Left hindlimb (tissue), 1 donor: ENCODE results near the gene CCDC78.
"Not testable (repeated sequence)": the region's sequence is repeated elsewhere in the genome, so short reads cannot be mapped to it uniquely, and the experiment has no call there.

ENCODE experiments used
- DNase-seq: peaks from one replicate; pipeline ENCODE4 v3.0.0-alpha.2; 2018

The CCDC78 gene

DNA sequence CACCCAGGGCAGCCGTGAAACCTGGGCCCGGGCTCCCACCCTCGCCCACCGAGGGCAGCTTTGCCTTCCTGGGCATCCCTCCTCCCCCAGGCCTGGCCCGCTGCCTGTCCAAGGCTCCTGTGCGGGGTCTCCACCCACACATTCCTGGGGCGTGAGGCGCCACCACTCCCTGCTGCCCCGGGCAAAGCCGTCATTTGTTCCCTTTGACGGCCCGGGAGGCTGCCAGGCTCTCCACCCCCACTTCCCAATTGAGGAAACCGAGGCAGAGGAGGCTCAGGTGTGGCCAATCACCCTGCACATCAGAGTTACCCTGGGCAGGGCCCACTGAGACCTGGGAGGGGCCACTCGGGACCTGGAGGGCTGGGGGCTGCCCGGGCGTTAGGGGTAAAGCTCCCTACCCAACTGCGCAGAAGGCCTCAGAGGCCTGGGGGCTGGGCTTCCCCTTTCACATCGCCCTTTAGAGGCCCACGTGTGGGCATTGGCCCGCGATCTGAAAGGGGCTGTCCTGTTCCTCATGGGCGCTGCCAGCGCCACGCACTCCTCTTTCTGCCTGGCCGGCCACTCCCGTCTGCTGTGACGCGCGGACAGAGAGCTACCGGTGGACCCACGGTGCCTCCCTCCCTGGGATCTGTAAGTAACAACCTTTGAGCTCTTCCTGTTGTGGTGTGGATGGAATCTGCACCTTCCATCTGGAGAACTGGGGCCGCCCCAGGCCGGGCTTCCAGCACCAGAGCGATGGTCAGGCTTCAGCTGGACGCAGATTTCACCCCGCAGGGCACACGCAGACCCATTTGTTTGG, 34.5 kb upstream of the CCDC78 start, which contains the start of gene MSLN:
Gene MSLN (plus strand): TSS at position 190 of the 799 bp plus-strand sequence. CDS start 1,947 bp downstream, outside the sequence.
- peak; percentile 19 for DNase-seq

DNA sequence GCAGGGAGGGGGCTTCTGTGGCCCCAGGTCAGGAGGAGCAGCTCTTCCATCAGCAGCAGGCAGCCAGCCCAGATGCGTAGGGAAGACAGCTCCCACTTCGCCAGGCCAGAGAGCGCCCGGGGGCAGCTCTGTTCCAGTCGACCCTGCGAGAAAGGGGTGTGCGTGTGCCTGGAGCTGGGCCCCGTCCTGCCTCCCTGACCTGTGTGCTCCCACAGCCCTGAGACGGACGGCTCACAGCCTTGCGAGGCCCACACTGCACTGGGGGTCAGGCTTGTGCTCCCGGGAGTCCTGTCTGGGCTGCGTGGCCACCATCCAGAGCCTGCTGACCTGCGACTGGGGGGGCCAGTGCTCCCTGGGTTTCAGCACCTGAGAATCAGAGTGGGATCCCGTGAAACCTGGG, 33.8 kb upstream of the CCDC78 start:
- peak; percentile 5 for DNase-seq

DNA sequence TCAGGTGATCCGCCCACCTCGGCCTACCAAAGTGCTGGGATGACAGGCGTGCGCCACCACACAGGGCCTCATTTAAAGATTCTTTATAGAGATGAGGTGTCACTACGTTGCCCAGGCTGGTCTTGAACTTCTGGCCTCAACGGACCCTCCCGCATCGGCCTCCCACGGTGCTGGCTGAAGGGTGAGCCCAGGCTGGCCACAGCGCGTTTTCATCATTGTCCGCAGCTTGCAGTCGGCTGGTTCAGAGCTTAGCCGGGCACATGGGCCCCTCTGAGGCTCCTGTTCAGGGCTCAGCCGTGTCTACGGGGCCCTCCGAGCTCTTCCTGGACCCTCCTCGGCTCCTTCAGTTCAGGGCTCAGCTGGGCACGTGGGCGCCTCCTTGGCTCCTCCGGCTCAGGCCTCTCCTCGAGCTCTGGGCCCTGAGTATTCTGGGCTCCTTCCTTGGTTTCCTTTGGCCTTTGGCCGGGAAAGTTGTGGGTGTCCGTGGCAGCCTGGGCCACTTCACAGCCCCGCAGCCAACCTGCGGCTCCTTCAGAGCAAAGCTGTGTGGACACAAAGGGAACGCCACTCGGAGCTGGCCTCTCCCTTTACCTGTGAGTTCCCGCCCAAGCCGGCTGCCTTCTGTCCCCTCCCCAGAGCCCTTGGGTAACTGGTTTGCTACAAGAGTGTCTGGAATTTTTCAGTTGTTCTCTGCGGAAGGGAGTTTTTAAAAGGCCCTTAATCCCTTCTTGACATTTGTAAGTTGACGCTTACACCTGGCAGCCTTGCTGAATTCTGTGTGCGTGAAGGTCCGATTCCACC, 33.1 kb upstream of the CCDC78 start:
- DNase-seq, result peak; percentile 10

DNA sequence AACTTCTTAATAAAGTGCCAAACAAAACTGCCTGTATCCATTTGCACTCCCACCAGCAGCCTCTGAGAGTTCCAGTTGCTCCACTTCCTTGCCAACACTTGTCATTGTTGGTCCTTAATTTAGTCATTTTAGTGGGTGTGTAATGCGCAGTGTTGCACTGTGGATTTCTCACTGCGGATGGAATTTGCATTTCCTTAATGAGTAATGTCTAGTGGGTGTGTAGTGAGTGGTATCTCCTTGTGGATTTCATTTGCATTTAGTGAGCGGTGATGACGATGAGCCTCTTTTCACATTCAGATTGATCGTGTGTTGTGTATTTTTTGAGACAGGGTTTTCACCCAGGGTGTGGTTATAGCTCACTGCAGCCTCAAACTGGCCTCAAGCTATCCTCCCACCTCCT, 30.2 kb upstream of the CCDC78 start:
- no peak for DNase-seq

DNA sequence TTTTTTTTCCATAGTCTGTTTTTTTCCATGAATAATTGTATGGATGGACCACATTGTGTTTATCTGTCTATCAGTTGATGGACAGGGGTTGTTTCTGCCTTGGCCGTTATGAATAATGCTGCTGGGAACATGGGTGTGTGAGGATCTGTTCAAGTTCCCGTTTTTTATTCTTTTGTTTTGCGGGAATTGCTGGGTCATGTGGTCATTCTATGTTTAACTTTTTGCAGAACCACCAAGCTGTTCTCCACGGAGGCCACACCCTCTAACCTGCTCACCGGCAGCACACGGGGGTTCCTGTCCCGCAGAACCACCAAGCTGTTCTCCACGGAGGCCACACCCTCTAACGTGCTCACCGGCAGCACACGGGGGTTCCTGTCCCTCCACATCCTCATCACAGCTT, 28.4 kb upstream of the CCDC78 start:
- DNase-seq, result peak; percentile 9

DNA sequence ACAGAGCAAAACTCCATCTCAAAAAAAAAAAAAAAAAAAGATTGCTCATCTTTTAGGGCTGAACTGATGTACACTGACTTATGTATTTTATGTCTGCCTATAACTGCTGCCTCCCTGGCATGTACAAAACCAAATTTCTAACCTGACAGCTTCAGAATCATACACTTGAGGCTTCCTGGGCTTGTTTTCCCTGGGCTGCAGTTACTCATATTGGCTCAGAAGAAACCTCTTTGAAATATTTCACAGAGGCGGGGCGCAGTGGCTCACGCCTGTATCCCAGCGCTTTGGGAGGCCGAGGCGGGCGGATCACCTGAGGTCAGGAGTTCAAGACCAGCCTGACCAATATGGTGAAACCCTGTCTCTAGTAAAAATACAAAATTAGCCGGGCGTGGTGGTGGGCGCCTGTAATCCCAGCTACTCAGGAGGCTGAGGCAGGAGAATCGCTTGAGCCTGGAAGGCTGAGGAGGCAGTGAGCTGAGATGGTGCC, 27.9 kb upstream of the CCDC78 start:
- not testable (repeated sequence) for DNase-seq

DNA sequence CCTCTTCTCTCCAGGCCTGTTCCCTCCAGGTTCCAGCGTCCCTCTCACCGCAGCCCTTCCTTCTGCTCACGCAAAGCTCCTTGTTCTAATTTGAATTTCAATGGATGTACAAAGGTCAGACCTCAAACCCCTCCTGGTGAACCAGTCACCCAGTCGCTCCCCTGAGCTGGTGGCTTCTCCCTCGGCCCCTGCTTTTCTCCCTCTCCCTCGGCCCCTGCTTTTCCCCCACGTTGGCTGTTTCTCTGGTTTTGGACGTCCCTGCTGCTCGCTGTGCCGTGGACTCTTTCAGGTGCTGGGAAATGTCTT, 25.7 kb upstream of the CCDC78 start:
- peak; percentile 5 for DNase-seq

DNA sequence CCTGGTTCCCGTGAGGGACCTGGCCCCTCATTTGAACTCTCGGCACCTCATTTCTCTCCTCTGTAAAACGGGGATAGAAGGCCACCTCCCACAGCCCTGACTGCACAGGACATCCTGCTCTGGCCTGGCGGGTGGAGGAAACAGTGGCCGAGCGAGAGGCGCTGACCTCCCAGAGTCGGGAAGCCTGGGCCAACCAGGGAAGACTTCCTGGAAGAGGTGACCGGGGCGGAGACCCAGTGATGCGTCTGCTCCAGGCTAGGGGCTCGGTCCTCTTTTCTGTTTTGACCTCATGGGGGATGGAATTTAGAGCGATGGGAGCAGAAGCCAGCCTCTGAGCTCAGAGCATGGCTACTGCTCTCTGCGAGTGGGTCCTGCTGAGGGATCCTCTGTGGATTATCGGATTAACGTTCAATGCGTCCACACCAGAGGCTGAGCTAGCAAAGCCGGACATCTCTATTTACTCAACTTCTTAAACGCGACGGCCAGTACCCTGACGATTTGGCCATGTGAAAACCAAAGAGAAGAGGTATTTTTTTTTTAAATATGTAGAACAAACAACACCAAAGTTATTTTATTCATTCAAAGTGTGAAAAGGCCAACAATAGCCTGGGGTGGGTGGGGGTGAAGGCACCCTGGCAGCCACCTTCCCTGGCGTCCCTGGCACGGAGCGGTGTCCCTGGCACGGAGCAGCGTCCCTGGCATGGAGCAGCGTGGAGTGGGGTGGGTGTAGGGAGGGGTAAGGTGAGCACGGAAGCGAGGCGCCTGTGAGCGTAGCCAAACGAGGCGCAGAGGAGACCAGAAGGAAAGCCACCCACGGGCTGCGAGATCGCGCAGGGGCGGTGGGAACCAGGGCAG, 25.1 kb upstream of the CCDC78 start:
- peak; percentile 22 for DNase-seq

DNA sequence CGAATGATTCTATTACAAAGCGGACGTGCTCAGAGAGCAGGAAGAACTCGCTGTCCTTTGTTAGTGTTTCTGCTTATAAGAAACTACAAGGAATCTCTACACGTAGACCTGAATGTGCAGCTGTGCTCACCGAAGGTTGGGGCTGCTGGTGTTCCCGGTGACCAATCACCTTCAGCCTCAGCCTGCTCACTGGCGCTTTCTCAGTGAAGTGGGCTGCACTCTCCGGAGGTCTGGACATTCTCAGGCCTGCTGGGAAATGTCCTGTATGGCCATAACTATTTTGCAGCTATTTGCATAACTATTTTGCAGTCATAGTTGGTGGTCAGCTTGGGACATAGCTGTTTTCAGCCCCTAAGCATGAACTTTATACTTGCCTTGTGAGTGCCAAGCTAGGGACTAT, 24.2 kb upstream of the CCDC78 start:
- no peak for DNase-seq

DNA sequence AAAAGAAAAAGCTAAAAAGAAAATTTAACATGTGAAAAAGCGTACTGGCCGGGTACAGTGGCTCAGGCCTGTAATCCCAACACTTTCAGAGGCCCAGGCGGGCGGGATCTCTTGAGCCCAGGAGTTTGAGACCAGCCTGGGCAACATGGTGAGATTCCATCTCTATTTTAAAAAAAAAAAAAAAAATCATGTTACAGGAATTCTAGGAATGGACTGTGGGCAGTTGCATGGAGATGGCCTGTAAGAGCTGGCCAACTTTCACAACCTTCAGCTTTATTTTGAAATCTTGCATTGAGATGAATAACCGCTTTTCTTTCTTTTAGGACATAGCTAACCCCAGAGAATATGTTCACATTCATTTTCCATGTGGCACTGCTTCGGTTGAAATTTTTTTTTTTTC, 22.8 kb upstream of the CCDC78 start:
- no peak for DNase-seq

DNA sequence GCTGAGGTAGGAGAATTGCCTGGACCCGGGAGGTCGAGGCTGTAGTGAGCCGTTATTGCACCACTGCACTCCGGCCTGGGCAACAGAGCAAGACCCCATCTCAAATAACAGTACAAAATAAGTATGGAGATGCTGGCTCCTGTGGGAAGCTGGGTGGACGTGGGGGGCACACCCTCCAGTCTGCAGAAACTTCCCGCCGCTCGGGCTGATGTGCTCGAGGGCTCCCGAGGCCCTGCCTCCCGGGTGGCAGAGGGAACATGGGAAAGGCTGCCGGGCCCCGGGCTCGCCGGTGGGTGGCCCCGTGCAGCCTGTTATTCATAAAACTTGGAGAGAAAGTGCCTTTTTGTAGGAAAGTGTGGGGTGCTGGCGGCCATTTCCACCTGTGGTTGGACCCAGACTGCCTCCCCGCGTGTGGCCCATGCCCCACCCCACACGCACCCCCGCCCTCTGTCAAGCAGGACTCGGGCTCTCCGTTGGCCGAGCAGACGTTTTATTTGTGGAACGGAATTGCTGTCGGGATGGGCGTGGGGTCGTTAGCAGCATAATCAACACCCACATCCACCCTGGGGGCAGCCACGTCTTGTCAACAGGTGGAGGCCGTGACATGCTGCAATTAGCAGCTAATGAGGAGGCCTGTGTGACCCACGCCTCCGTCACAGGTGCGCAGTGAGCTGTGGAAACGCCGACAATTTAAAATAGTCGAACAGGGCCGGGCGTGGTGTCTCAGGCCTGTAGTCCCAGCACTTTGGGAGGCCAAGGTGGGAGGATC, 21.9 kb upstream of the CCDC78 start:
- DNase-seq, result peak; percentile 11

DNA sequence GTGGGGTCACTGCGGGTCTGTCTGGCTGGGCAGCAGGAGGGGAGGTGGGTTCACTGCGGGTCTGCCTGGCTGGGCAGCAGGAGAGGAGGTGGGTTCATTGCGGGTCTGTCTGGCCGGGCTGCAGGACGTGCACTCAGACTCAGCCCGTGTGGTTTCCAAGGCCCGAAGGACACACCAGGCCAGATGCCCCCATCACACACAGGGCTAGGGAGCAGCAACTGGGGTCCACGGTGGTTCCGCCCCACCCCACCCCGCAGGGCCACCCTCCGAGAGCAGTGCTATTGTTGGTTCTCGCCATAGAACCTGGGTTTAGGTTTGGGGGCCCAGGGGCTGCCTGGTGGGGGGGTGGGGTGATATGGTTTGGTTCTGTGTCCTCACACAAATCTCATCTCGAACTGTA, 20.4 kb upstream of the CCDC78 start:
- DNase-seq, result no peak

DNA sequence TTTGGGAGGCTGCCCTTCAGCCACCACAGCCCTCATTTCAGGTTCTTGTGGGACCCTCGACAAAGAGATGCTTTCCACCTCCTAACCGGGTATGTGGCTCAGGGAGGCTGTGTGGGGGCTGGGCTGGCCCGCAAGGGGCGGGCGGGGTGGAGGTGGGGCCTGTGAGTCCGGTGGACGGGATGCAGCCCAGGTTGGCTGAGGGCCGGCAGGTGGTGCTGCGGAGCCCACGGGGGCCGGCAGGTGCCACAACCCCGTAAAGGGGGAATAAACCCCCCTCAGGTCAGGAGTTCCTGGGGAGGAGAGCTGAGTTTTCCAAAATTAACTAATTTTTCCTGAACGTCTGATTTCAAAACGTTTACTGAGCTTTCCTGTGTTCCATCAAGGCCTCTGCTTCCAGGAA, 19.5 kb upstream of the CCDC78 start:
- peak; percentile 6 for DNase-seq

DNA sequence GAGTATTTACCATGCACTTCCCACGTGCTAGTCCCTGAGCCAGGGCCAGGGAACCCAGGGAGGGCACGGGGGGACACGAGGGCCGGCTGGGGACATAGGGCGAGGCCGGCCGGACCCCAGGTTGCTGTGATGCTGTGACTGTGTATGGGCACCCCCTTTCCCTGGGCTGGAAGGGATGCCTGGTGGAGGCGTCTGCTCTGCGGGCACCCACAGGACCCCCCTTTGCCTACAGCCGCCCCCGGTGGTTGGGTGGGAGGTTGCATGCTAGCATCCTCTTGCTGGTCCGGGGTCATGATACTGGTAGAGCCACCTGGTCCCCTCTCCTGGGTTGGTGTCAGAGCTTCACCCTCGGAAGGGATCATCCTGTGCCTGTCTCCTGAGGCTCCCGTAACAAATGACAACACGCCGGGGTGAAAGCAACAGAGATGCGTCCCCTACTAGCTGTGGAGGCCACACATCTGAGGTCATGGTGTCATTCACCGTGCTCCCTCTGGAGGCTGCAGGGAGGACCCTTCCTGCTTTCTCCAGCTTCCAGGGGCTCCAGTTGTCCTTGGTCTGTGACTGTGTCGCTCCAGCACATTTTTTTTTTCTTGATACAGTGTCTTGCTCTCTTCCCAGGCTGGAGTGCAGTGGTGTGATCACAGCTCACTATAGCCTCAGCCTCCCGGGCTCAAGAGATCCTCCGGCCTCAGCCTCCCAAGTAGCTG, 17.7 kb upstream of the CCDC78 start:
- peak; percentile 30 for DNase-seq

DNA sequence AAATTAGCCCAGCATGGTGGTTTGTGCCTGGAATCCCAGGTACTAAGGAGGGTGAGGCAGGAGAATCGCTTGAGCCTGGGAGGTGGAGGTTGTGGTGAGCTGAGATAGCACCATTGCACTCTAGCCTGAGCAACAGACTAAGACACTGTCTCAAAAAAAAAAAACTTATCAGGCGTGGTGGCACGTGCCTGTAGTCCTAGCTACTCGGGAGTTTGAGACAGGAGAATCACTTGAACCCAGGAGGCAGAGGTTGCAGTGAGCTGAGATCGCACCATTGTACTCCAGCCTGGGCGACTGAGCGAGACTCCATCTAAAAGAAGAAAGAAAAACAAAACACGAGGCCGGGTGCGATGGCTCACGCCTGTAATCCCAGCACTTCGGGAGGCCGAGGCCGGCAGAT, 16.7 kb upstream of the CCDC78 start:
- DNase-seq, result peak; percentile 2

DNA sequence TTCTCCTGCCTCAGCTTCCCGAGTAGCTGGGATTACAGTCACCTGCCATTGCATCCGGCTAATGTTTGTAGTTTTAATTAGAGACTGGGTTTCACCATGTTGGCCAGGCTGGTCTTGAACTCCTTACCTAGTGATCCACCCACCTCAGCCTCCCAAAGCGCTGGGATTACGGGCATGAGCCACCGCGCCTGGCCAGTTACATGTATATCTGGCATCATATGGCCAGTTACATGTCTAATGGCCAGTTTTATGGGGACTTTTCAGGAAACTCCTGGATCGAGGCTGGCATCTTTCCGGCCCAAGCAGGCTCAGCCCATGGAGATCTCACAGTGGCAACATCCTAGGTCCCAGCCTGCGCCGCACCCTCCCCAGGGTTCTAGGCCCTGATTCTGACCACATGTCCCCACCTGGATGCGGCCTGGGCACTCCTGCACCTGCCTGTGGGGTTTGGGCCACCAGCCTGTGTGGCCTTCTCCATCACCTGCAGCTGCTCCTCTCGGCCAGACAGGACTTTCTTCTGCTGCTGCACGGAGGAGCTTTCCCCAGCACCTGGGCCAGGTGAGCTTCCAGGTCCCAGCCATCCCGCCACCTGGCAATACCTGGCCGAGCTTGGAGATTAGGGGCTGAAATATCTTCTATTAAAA, 15.9 kb upstream of the CCDC78 start:
- peak; percentile 23 for DNase-seq

DNA sequence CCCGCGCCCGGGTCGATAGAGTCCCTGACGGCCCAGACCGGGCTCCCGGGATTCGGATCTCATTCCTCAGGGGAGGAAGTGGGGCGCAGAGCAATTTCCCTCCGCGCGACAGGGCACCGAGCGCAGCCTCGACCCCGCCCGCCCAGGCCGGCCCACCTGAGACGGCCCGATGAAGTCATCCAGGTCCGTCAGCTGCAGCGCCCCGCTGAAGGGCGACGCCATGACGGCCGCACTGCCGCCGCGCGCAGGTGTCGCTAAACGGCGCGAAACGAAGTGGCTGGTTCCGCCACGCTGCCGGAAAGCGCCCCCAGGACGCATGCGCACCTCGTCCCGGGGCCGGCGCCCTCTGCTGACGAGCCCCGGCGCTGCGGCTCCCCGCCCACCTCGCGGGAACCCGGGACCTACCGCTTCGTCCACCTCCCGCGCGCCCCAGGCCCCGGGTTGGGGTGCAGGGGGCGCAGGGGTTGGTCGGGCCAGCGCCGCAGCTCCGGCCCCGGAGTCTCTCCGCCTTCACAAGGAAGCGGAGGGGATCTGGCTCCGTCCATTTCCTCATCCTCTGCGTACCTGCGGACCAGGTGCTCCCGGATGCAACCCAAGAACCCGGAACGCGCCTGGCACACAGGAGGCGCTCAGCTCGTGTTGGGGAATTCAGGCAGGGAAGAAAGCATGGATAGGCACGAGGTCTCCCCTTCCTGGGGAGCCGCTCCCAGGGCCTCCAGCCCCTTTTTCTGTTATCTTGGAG, 14.7 kb upstream of the CCDC78 start, which contains the start of gene CIAO3:
Gene CIAO3 (minus strand): TSS at position 234 of the 742 bp plus-strand sequence. CDS start 12 bp downstream, at position 222.
- DNase-seq, result peak; percentile 88

DNA sequence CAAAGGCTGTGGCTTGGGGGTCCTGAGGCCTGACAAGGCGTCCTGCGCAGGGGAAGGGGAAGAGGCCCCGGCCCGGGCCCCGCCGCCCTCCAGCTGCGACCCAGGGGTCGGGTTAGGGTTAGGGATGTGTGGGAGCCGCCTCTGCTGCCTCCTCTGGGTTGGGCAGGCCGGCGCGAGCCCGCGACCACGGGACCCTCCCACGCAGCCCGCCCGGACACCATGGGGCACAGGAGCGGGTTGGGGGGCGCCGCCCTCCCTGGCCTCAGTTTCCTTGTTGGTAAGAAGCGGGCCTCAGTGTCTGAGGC, 14.2 kb upstream of the CCDC78 start:
- no peak for DNase-seq

DNA sequence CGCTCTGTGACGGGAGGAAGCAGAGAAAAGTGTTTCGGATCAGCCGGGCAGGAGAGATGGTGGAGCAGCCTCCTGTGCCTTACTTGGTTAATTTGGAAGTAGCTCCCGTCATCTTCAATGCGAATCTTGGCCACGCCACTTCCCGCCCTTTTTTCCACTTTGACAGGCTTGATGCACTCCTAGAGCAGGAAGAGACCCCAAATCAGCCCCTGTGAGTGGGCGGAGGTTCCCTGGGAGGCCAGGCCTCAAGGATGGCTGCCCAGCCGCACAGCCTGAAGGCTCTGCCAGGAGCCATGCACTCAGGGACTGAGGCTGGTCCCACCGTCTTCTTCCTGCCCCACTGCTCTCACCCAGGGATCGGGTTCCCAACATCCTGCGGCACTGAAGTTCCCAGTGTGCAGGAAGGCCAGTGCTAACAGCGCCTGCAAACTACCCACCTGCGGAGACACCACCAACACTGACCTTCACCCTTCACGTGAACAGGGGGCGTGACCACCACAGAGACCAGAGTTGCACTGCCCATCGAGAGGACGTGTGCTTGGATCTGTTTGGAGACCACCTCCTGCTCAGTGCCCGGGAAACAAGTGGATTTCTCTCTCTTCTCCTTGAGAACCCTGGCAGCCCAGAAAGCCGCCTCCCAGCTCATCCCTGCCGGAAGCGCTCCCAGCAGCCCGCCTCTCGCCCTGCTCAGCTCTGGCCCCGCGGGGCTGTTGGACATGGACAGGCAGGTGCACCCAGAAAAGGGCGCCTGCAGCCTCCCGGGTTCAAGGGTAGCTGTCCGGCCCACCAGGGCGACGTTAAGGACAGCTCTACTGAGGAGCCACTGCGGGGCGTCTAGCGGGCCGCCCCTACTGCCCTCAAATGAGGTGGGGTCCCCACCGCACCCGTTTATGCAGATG, 13.6 kb upstream of the CCDC78 start:
- peak; percentile 19 for DNase-seq
